NCI-H1436 (cell line): ENCODE data around the gene PRX.
"Not testable (repeated sequence)": the region's sequence is repeated elsewhere in the genome, so short reads cannot be mapped to it uniquely, and the experiment has no call there.

Experiments
- DNase-seq: peaks from one replicate; lab custom pipeline; 2025; lab: John Stamatoyannopoulos, UW

PRX gene

GRCh38 chr19:40392123-40392522, 21.1 kb downstream of the PRX start:
- no peak for DNase-seq

GRCh38 chr19:40390084-40390742, 23.0 kb downstream of the PRX start, which contains the start of gene HIPK4:
Gene HIPK4, minus strand, starts transcription at chr19:40390181. Its CDS starts 279 bp downstream, at chr19:40389902.
- DNase-seq, result no peak

- no peak for DNase-seq
These were observed 23.6 kb downstream of the PRX start for GRCh38 chr19:40389404-40390083.

GRCh38 chr19:40388481-40388880, 24.7 kb downstream of the PRX start:
- no peak for DNase-seq

GRCh38 chr19:40387155-40387554, 26.0 kb downstream of the PRX start:
- no peak for DNase-seq

- no peak for DNase-seq
These were observed 29.4 kb downstream of the PRX start for GRCh38 chr19:40383668-40384248.

GRCh38 chr19:40381321-40381720, 31.9 kb downstream of the PRX start:
- DNase-seq, result no peak

- DNase-seq, result no peak
These were observed 32.8 kb downstream of the PRX start for GRCh38 chr19:40380199-40381037.

GRCh38 chr19:40379446-40380198, 33.6 kb downstream of the PRX start:
- no peak for DNase-seq

GRCh38 chr19:40378509-40378908, 34.7 kb downstream of the PRX start:
- no peak for DNase-seq

GRCh38 chr19:40377876-40378385, 35.2 kb downstream of the PRX start:
- no peak for DNase-seq

GRCh38 chr19:40376286-40376862, 36.8 kb downstream of the PRX start:
- DNase-seq, result no peak

GRCh38 chr19:40374084-40374483, 39.1 kb downstream of the PRX start:
- DNase-seq, result no peak

GRCh38 chr19:40371802-40372122, 41.4 kb downstream of the PRX start:
- no peak for DNase-seq

- no peak for DNase-seq
These were observed 42.0 kb downstream of the PRX start for GRCh38 chr19:40370997-40371801.

- not testable (repeated sequence) for DNase-seq
These were observed 42.9 kb downstream of the PRX start for GRCh38 chr19:40370253-40370652.

- DNase-seq, result no peak
These were observed 43.4 kb downstream of the PRX start for GRCh38 chr19:40369797-40370196.

GRCh38 chr19:40367577-40368434, 45.4 kb downstream of the PRX start:
- DNase-seq, result no peak
